Effector memory CD4-positive, alpha-beta T cell (primary cell): ENCODE data around the gene METAP1D.

Source experiments
- DNase-seq, 3 donors: peaks; one replicate each; pipeline ENCODE4 v3.0.0-alpha.2; 2020
- H3K27ac ChIP-seq: 2 replicates; pipeline ENCODE4 v1.7.0; 2013; ENCODE audit warnings: mild to moderate bottlenecking, low read length, moderate library complexity; ENCODE audit not compliant: insufficient read depth, poor library complexity, severe bottlenecking
- H3K27me3 ChIP-seq: replicated peaks from 2 replicates; pipeline ENCODE4 v1.7.0; 2013; ENCODE audit warnings: mild to moderate bottlenecking, low read length; ENCODE audit not compliant: insufficient read depth, control insufficient read depth, poor library complexity, severe bottlenecking
- H3K36me3 ChIP-seq: 2 replicates; pipeline ENCODE4 v1.7.0; 2013; ENCODE audit warnings: mild to moderate bottlenecking, low read length, moderate library complexity; ENCODE audit not compliant: control insufficient read depth, insufficient read depth
- H3K4me1 ChIP-seq: 2 replicates; pipeline ENCODE4 v1.7.0; 2013; ENCODE audit warnings: low read length, mild to moderate bottlenecking; ENCODE audit not compliant: control insufficient read depth, insufficient read depth, poor library complexity, severe bottlenecking
- H3K4me3 ChIP-seq: 2 replicates; pipeline ENCODE4 v1.7.0; 2013; ENCODE audit warnings: low read length, low read depth, mild to moderate bottlenecking; ENCODE audit not compliant: insufficient read depth, poor library complexity, severe bottlenecking
- H3K9me3 ChIP-seq: 2 replicates; pipeline ENCODE4 v1.7.0; 2013; ENCODE audit warnings: mild to moderate bottlenecking, low read length, moderate library complexity; ENCODE audit not compliant: control insufficient read depth

The METAP1D gene

GRCh38 chr2:172073518-172073917, 73.8 kb downstream of the METAP1D start:
- no peak overlapping the region for H3K4me3 ChIP-seq
- H3K9me3 ChIP-seq, result no peaks in the 10 kb centered on the region
- no peaks in the 10 kb centered on the region for H3K36me3 ChIP-seq
- H3K27ac ChIP-seq, result no peak overlapping the region
- DNase-seq, result no peak
- peaks cover 5% of the 10 kb centered on the region for H3K27me3 ChIP-seq
- H3K4me1 ChIP-seq, result no peaks in the 10 kb centered on the region

GRCh38 chr2:172074254-172074653, 74.5 kb downstream of the METAP1D start:
- no peak for DNase-seq
- Histone ChIP-seq H3K4me1 (no peaks in the 10 kb centered on the region), H3K36me3 (no peaks in the 10 kb centered on the region), H3K9me3 (no peaks in the 10 kb centered on the region), H3K4me3 (no peak overlapping the region), H3K27me3 (peaks cover 6% of the 10 kb centered on the region), H3K27ac (no peak overlapping the region)

- Histone ChIP-seq H3K4me1 (peaks cover 15% of the 10 kb centered on the region), H3K27me3 (peaks cover 56% of the 10 kb centered on the region), H3K4me3 (no peak overlapping the region), H3K36me3 (no peaks in the 10 kb centered on the region), H3K27ac (no peak overlapping the region), H3K9me3 (no peaks in the 10 kb centered on the region)
- DNase-seq, result no peak
Observed at GRCh38 chr2:172079416-172079815, 79.7 kb downstream of the METAP1D start.

- peaks cover 62% of the 10 kb centered on the region for H3K27me3 ChIP-seq
- H3K4me1 ChIP-seq, result peaks cover 21% of the 10 kb centered on the region
- DNase-seq, result no peak
- H3K36me3 ChIP-seq, result no peaks in the 10 kb centered on the region
- H3K27ac ChIP-seq, result no peak overlapping the region
- H3K9me3 ChIP-seq, result no peaks in the 10 kb centered on the region
- no peak overlapping the region for H3K4me3 ChIP-seq
Observed at GRCh38 chr2:172079838-172080640, 80.3 kb downstream of the METAP1D start.

- Histone ChIP-seq H3K27ac (no peak overlapping the region), H3K27me3 (peaks cover 69% of the 10 kb centered on the region), H3K4me3 (no peak overlapping the region), H3K4me1 (peaks cover 28% of the 10 kb centered on the region), H3K9me3 (no peaks in the 10 kb centered on the region), H3K36me3 (no peaks in the 10 kb centered on the region)
- DNase-seq, result no peak
Observed at GRCh38 chr2:172080641-172081220, 81.0 kb downstream of the METAP1D start.

- no peak for DNase-seq
- Histone ChIP-seq H3K36me3 (no peaks in the 10 kb centered on the region), H3K27me3 (peaks cover 76% of the 10 kb centered on the region), H3K27ac (no peak overlapping the region), H3K4me1 (peaks cover 35% of the 10 kb centered on the region), H3K4me3 (no peak overlapping the region), H3K9me3 (no peaks in the 10 kb centered on the region)
Observed at GRCh38 chr2:172081221-172082022, 81.7 kb downstream of the METAP1D start.

- no peak for DNase-seq
- H3K27ac ChIP-seq, result no peak overlapping the region
- no peaks in the 10 kb centered on the region for H3K36me3 ChIP-seq
- H3K4me3 ChIP-seq, result no peak overlapping the region
- H3K27me3 ChIP-seq, result peaks cover 84% of the 10 kb centered on the region
- H3K4me1 ChIP-seq, result peaks cover 43% of the 10 kb centered on the region
- no peaks in the 10 kb centered on the region for H3K9me3 ChIP-seq
Observed at GRCh38 chr2:172082105-172082943, 82.6 kb downstream of the METAP1D start.

GRCh38 chr2:172082944-172083627, 83.3 kb downstream of the METAP1D start:
- Histone ChIP-seq H3K4me3 (no peak overlapping the region), H3K27me3 (peaks cover 87% of the 10 kb centered on the region), H3K27ac (no peak overlapping the region), H3K9me3 (no peaks in the 10 kb centered on the region), H3K36me3 (no peaks in the 10 kb centered on the region), H3K4me1 (peaks cover 44% of the 10 kb centered on the region)
- no peak for DNase-seq
